Mesothelial cell of epicardium (in vitro differentiated cells): ENCODE measurements around the gene RTP2. TPM values are rescaled to one million over a fixed set of nuclear protein-coding genes. Genes with fewer than 3 reads are reported as not detected.

Experiments
- DNase-seq, 2 experiments: peaks; one replicate each; pipeline ENCODE4 v3.0.0; 2021; ENCODE audit warnings: low spot score in 2 of 2; ENCODE audit not compliant: unreplicated experiment in 2 of 2
- H3K27ac Mint-ChIP-seq: 2 replicates; pipeline ENCODE4 v1.8.0; 2021; ENCODE audit warnings: mixed read lengths
- H3K27me3 Mint-ChIP-seq: 2 replicates; pipeline ENCODE4 v1.8.0; 2021; ENCODE audit warnings: low read depth, mixed read lengths
- H3K36me3 Mint-ChIP-seq: 2 replicates; pipeline ENCODE4 v1.8.0; 2021; ENCODE audit warnings: mixed read lengths
- H3K4me1 Mint-ChIP-seq: 2 replicates; pipeline ENCODE4 v1.8.0; 2021; ENCODE audit warnings: mixed read lengths
- H3K4me3 Mint-ChIP-seq: 2 replicates; pipeline ENCODE4 v1.8.0; 2021; ENCODE audit warnings: mild to moderate bottlenecking, moderate library complexity, mixed read lengths
- H3K9me3 Mint-ChIP-seq: 2 replicates; pipeline ENCODE4 v1.8.0; 2021; ENCODE audit warnings: mixed read lengths
- total RNA-seq: library from RNA; stranded (reverse); gene quantifications from 3 replicates; pipeline ENCODE4 v1.2.1, GENCODE V29; 2021
- TF ChIP-seq, protein P1 (sequence below): fragments of 200-600 bp; sonication (generic); IDR thresholded peaks from one replicate; pipeline ENCODE4 v1.5.0; 2021; ENCODE audit warnings: antibody characterized with exemption; ENCODE audit not compliant: unreplicated experiment

Gene RTP2
- total RNA-seq, 1 donor from 2014 or later = not detected

DNA sequence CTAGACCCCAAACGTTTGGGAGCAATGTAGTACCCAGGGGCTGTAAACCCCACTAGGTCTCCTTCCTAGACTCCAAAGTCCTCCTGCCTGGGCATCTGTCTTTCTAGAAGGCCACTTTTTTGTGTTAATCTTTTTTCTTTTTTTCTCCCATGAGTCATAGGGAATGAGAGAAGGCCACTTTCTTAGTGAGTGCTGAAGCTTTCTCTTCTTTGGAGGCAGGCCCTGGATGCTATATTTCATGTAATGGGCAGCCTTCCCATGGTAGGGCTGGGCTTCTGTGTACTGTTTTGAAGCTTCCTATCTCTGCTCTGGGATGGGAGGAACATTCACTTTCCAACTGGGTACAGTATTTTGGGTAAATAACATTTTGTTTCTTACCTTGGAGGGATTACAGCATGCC, 15.2 kb upstream of the RTP2 start:
- Mint-ChIP-seq H3K27me3 (peaks cover 4% of the 10 kb centered on the region), H3K4me1 (no peaks in the 10 kb centered on the region), H3K36me3 (peaks cover 17% of the 10 kb centered on the region), H3K27ac (no peak overlapping the region), H3K4me3 (no peak overlapping the region), H3K9me3 (no peaks in the 10 kb centered on the region)
- TF ChIP-seq, protein P1, sequence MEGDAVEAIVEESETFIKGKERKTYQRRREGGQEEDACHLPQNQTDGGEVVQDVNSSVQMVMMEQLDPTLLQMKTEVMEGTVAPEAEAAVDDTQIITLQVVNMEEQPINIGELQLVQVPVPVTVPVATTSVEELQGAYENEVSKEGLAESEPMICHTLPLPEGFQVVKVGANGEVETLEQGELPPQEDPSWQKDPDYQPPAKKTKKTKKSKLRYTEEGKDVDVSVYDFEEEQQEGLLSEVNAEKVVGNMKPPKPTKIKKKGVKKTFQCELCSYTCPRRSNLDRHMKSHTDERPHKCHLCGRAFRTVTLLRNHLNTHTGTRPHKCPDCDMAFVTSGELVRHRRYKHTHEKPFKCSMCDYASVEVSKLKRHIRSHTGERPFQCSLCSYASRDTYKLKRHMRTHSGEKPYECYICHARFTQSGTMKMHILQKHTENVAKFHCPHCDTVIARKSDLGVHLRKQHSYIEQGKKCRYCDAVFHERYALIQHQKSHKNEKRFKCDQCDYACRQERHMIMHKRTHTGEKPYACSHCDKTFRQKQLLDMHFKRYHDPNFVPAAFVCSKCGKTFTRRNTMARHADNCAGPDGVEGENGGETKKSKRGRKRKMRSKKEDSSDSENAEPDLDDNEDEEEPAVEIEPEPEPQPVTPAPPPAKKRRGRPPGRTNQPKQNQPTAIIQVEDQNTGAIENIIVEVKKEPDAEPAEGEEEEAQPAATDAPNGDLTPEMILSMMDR = no peak
- DNase-seq = no peak

DNA sequence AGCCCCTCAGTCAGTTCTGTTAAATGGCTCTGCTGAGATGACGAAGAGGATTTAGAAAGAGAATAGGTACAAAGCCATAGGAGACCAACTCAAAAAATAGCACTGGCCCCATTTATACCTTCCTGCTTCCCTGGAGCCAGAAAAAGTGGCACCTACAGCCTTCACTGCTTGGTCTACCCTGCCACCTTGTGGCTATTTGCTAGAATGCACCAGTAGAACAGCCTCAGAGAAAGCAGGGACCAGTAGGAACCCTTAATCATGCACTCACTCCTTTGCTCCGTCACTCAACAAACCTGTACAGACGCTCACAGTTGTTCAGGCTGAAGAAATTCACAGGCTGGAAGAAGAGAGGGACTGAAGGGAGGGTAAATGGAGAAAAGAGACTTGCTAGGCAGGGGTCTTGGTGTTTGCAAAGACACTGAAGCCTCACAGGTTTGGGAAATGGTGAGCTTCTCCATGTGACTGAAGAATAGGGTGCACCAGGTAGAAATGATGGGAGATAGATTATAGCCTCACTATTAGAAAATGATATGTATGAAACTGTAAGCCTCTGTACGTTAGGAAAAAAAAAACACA, 12.1 kb upstream of the RTP2 start:
- no peaks in the 10 kb centered on the region for H3K9me3 Mint-ChIP-seq
- H3K27me3 Mint-ChIP-seq = peaks cover 4% of the 10 kb centered on the region
- H3K4me3 Mint-ChIP-seq = no peak overlapping the region
- no peak overlapping the region for H3K27ac Mint-ChIP-seq
- no peaks in the 10 kb centered on the region for H3K4me1 Mint-ChIP-seq
- H3K36me3 Mint-ChIP-seq = no peaks in the 10 kb centered on the region
- peak in 1 of 2 experiments; percentile 78 for DNase-seq
- TF ChIP-seq, protein P1 = peak; percentile 82

DNA sequence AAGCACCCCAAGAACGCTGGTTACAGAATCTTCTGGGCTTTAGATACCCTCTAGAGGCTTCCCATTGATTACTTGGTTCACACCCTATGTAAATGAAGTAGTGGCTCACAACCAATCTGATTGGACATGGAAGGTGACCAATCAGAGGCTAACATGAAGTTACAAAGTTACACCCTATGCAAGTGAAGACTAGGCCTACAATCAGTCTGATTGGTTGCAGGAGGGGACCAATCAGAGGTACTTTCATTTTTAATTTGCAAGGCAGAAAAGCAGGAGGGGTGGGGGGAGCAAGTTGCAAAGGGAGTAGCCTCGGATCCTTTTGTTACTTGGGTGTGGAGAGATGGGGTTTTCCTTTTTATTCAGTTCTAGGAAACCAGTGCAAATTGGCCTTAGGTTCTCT, 11.1 kb upstream of the RTP2 start:
- no peak overlapping the region for H3K27ac Mint-ChIP-seq
- no peak for DNase-seq
- TF ChIP-seq, protein P1 = no peak
- H3K9me3 Mint-ChIP-seq = no peaks in the 10 kb centered on the region
- no peak overlapping the region for H3K4me3 Mint-ChIP-seq
- H3K4me1 Mint-ChIP-seq = no peaks in the 10 kb centered on the region
- peaks cover 4% of the 10 kb centered on the region for H3K27me3 Mint-ChIP-seq
- H3K36me3 Mint-ChIP-seq = no peaks in the 10 kb centered on the region

DNA sequence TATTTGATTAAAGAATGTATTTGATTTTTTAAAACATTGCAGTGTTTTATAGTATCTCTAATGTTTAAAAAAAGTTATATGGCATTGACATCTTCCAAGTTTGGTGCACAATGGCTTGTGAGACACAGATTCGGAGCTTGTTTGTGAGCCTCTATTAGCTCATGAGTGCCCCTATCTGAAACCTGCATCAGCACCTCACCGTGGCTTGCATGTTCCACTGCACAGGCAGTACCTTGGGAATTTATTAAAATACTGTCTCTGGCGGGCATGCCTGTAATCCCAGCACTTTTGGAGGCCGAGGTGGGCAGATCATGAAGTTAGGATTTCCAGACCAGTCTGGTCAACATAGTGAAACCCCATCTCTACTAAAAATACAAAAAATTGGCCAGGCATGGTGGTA, 6.8 kb upstream of the RTP2 start:
- Mint-ChIP-seq H3K27ac (no peak overlapping the region), H3K27me3 (no peaks in the 10 kb centered on the region), H3K4me1 (no peaks in the 10 kb centered on the region), H3K36me3 (no peaks in the 10 kb centered on the region), H3K4me3 (no peak overlapping the region), H3K9me3 (no peaks in the 10 kb centered on the region)
- no peak for DNase-seq
- TF ChIP-seq, protein P1 = no peak

DNA sequence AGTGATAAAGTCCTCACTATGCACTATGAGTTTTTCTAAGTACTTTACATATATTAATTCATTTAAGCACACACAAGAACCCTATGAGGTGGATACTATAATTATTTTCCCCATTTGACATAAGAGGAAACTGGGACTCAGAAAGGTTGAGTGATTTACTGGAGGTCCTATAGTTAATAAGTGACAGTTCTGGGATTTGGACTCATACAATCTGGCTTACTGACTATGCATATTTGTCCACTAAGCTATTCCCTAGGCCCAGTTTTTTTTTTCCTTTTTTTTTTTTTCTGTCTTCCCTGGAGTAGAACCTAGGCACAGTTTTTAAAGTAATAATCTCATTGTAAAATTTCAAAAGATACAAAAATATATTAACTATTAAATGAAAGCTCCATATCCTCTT, 6.3 kb upstream of the RTP2 start:
- no peaks in the 10 kb centered on the region for H3K4me1 Mint-ChIP-seq
- TF ChIP-seq, protein P1 = no peak
- DNase-seq = no peak
- H3K4me3 Mint-ChIP-seq = no peak overlapping the region
- no peaks in the 10 kb centered on the region for H3K36me3 Mint-ChIP-seq
- no peaks in the 10 kb centered on the region for H3K27me3 Mint-ChIP-seq
- no peak overlapping the region for H3K27ac Mint-ChIP-seq
- no peaks in the 10 kb centered on the region for H3K9me3 Mint-ChIP-seq

DNA sequence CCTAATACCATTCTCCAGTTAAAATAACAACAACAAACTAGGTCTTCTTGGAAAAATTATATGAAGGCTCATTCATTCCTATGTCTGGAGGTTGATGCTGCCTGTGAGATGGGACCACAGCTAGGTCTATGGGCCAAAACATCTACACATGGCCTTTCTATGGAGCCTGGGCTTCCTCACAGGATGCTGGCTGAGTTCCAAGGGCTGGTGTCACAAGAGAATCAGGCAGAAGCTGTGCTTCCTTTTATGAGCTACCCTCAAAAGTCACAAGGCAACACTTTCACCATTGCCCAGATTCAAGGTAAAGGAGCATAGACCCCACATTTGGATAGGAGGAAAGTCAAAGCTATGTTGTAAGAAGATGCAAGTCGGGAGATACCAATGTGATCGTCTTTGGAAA, 4.6 kb upstream of the RTP2 start:
- no peaks in the 10 kb centered on the region for H3K36me3 Mint-ChIP-seq
- no peaks in the 10 kb centered on the region for H3K4me1 Mint-ChIP-seq
- no peaks in the 10 kb centered on the region for H3K27me3 Mint-ChIP-seq
- H3K27ac Mint-ChIP-seq = no peak overlapping the region
- DNase-seq = no peak
- H3K9me3 Mint-ChIP-seq = no peaks in the 10 kb centered on the region
- H3K4me3 Mint-ChIP-seq = no peak overlapping the region
- TF ChIP-seq, protein P1 = no peak
